Stimulated activated naive CD8-positive, alpha-beta T cell treated with anti-CD3 and anti-CD28 coated beads, Interleukin-15, amount 100 ng/mL, for 72 hours (primary cell): Measurements from ENCODE around the gene OR2M5.

Experiments used
- ATAC-seq: fragments of 150-1000 bp; cut with Tn5 transposase; 2 replicates; pipeline ENCODE4 v1.10.0; 2021; ENCODE audit warnings: mild to moderate bottlenecking, moderate library complexity
- DNase-seq, 2 donors: peaks; one replicate each; pipeline ENCODE4 v3.0.0; 2021 to 2022
- H3K27ac Mint-ChIP-seq, 2 donors: one replicate each; pipeline ENCODE4 v1.8.0; 2022; ENCODE audit warnings: mild to moderate bottlenecking in 2 of 2, mixed read lengths in 2 of 2, moderate library complexity in 2 of 2
- H3K27me3 Mint-ChIP-seq: one replicate; pipeline ENCODE4 v1.8.0; 2022; ENCODE audit warnings: mixed read lengths
- H3K4me1 Mint-ChIP-seq: one replicate; pipeline ENCODE4 v1.8.0; 2022; ENCODE audit warnings: mild to moderate bottlenecking, mixed read lengths
- H3K4me3 Mint-ChIP-seq, 2 donors: one replicate each; pipeline ENCODE4 v1.8.0; 2022; ENCODE audit warnings: mild to moderate bottlenecking in 2 of 2, mixed read lengths in 2 of 2, moderate library complexity in 1 of 2
- H3K9me3 Mint-ChIP-seq, 2 donors: one replicate each; pipeline ENCODE4 v1.8.0; 2022; ENCODE audit warnings: mixed read lengths in 2 of 2

The OR2M5 gene

GRCh38 chr1:248187363-248187762 is 42.4 kb downstream of the OR2M5 start:
- no peak overlapping the region for H3K4me3 Mint-ChIP-seq
- H3K27ac Mint-ChIP-seq = no peak overlapping the region
- ATAC-seq = no peak
- H3K9me3 Mint-ChIP-seq = peaks cover 16 to 23% of the 10 kb centered on the region in 2 donors
- H3K4me1 Mint-ChIP-seq = no peaks in the 10 kb centered on the region
- no peak for DNase-seq
- no peaks in the 10 kb centered on the region for H3K27me3 Mint-ChIP-seq

- no peaks in the 10 kb centered on the region for H3K4me1 Mint-ChIP-seq
- peaks cover 17% of the 10 kb centered on the region in 2 donors for H3K9me3 Mint-ChIP-seq
- no peaks in the 10 kb centered on the region for H3K27me3 Mint-ChIP-seq
- H3K4me3 Mint-ChIP-seq = no peak overlapping the region
- H3K27ac Mint-ChIP-seq = no peak overlapping the region
- DNase-seq (no peak), ATAC-seq (no peak)
Measured at GRCh38 chr1:248189026-248189425, 44.1 kb downstream of the OR2M5 start.

- Mint-ChIP-seq H3K9me3 (peaks cover 17% of the 10 kb centered on the region in 2 donors), H3K27ac (no peak overlapping the region), H3K4me3 (no peak overlapping the region), H3K4me1 (no peaks in the 10 kb centered on the region), H3K27me3 (no peaks in the 10 kb centered on the region)
- DNase-seq (no peak), ATAC-seq (no peak)
Measured at GRCh38 chr1:248194117-248194516, 49.2 kb downstream of the OR2M5 start.
